ENCODE measurements around the gene ADGRG3.

The ADGRG3 gene

GRCh38 chr16:57649846-57650245 is 18.3 kb upstream of the ADGRG3 start:
- H3K4me3 ChIP-seq (replicated peaks; ENCODE audit: insufficient read depth, low read length): no peak overlapping the region
- no peak overlapping the region for H3K27ac ChIP-seq (replicated peaks)
- no peak for TF ChIP-seq CTCF (IDR thresholded peaks at IDR 0.05; ENCODE audit: insufficient read depth, low read length)
- no peak for TF ChIP-seq GABPA (IDR thresholded peaks at IDR 0.05; ENCODE audit: low read depth)
- no peak for TF ChIP-seq REST (IDR thresholded peaks at IDR 0.05; ENCODE audit: insufficient replicate concordance, low read depth)
- TF ChIP-seq SPI1 (IDR thresholded peaks at IDR 0.05; ENCODE audit: borderline replicate concordance, low read depth): no peak
- TF ChIP-seq POLR2AphosphoS5 (IDR thresholded peaks at IDR 0.05; ENCODE audit: low read depth): no peak
- no peaks in the 10 kb centered on the region for H3K27me3 ChIP-seq (ENCODE audit: insufficient read depth, poor library complexity, severe bottlenecking)
- no peak for DNase-seq (ENCODE audit: low read depth in 1 of 2, low spot score in 1 of 2)

GRCh38 chr16:57651344-57652333 is 16.5 kb upstream of the ADGRG3 start:
- no peak overlapping the region for H3K27ac ChIP-seq (replicated peaks)
- H3K4me3 ChIP-seq (replicated peaks; ENCODE audit: insufficient read depth, low read length): no peak overlapping the region
- no peak for DNase-seq (ENCODE audit: low read depth in 1 of 2, low spot score in 1 of 2)
- H3K27me3 ChIP-seq (ENCODE audit: insufficient read depth, poor library complexity, severe bottlenecking): no peaks in the 10 kb centered on the region
- TF ChIP-seq CTCF (IDR thresholded peaks at IDR 0.05; ENCODE audit: insufficient read depth, low read length) (no peak), REST (IDR thresholded peaks at IDR 0.05; ENCODE audit: insufficient replicate concordance, low read depth) (no peak), GABPA (IDR thresholded peaks at IDR 0.05; ENCODE audit: low read depth) (no peak), POLR2AphosphoS5 (IDR thresholded peaks at IDR 0.05; ENCODE audit: low read depth) (no peak), SPI1 (IDR thresholded peaks at IDR 0.05; ENCODE audit: borderline replicate concordance, low read depth) (no peak)

GRCh38 chr16:57652695-57653471 is 15.2 kb upstream of the ADGRG3 start:
- H3K4me3 ChIP-seq (replicated peaks; ENCODE audit: insufficient read depth, low read length): no peak overlapping the region
- TF ChIP-seq REST (IDR thresholded peaks at IDR 0.05; ENCODE audit: insufficient replicate concordance, low read depth) (no peak), CTCF (IDR thresholded peaks at IDR 0.05; ENCODE audit: insufficient read depth, low read length) (no peak), GABPA (IDR thresholded peaks at IDR 0.05; ENCODE audit: low read depth) (no peak), POLR2AphosphoS5 (IDR thresholded peaks at IDR 0.05; ENCODE audit: low read depth) (no peak), SPI1 (IDR thresholded peaks at IDR 0.05; ENCODE audit: borderline replicate concordance, low read depth) (no peak)
- H3K27ac ChIP-seq (replicated peaks): no peak overlapping the region
- no peak for DNase-seq (ENCODE audit: low read depth in 1 of 2, low spot score in 1 of 2)
- no peaks in the 10 kb centered on the region for H3K27me3 ChIP-seq (ENCODE audit: insufficient read depth, poor library complexity, severe bottlenecking)
